ENCODE measurements around the gene PLEKHH3. TPM values are rescaled to one million over a fixed set of nuclear protein-coding genes. Genes with fewer than 3 reads are reported as not detected.

The PLEKHH3 gene
- total RNA-seq, 6 experiments from 2014 or later: 16.4 to 22.4 (median 19.1) TPM

DNA sequence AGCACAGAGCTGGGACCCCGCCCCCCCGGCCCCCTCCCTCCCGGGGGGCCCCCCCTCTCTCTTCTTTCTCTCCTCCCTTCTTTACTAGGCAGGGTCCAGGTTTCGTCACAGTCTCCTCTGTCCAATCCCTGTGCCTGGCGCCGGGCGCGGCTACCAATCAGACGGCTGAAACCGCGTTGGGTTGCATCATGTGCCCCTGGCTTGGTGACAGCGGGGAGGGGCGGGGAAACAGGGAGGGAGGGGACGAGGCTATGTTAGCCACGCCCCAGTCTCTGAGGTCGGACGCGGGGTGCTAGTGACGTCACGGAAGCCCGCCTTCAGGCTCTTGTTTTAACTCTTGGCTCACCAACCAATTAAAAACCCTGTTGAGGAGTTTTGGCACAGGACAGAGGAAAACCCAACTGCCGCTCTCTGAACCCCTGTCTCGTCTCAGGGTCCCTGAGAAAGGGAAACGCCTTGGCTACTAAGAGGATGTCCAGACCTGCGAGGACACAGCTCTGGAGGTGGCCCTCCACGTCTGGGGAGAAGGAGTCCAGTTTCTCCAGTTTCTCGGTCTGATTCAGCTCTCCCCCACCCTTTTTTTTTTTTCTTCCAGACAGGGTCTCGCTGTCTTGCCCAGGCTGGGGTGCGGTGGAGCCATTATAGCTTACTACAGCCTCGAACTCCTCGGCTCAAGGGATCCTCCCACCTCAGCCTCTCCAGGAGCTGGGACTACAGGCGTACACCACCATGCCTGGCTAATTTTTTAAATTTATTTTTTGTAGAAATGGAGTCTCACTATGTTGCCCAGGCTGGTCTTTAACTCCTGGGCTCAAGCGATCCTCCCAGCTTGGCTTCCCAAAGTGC lies 441 bp upstream of the PLEKHH3 start:
- no peaks in the 10 kb centered on the region for H3K9me3 Mint-ChIP-seq
- H3K27me3 Mint-ChIP-seq (ENCODE audit: insufficient read depth): peaks cover 9% of the 10 kb centered on the region
- TF ChIP-seq, protein P1, sequence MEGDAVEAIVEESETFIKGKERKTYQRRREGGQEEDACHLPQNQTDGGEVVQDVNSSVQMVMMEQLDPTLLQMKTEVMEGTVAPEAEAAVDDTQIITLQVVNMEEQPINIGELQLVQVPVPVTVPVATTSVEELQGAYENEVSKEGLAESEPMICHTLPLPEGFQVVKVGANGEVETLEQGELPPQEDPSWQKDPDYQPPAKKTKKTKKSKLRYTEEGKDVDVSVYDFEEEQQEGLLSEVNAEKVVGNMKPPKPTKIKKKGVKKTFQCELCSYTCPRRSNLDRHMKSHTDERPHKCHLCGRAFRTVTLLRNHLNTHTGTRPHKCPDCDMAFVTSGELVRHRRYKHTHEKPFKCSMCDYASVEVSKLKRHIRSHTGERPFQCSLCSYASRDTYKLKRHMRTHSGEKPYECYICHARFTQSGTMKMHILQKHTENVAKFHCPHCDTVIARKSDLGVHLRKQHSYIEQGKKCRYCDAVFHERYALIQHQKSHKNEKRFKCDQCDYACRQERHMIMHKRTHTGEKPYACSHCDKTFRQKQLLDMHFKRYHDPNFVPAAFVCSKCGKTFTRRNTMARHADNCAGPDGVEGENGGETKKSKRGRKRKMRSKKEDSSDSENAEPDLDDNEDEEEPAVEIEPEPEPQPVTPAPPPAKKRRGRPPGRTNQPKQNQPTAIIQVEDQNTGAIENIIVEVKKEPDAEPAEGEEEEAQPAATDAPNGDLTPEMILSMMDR (IDR thresholded peaks at IDR 0.05): no peak; the same call in 1 of the 2 replicates
- no peaks in the 10 kb centered on the region for H3K36me3 Mint-ChIP-seq (ENCODE audit: low read depth)
- peak; percentile 99 for DNase-seq
- peak overlapping the region; percentile 89 for H3K27ac Mint-ChIP-seq
- peaks cover 54% of the 10 kb centered on the region for H3K4me1 Mint-ChIP-seq (ENCODE audit: low read depth)
- H3K4me3 Mint-ChIP-seq: peak overlapping the region; percentile 86

- TF ChIP-seq, protein P1 (IDR thresholded peaks at IDR 0.05): no peak
- peaks cover 4% of the 10 kb centered on the region for H3K27me3 Mint-ChIP-seq (ENCODE audit: insufficient read depth)
- H3K36me3 Mint-ChIP-seq (ENCODE audit: low read depth): peaks cover 9% of the 10 kb centered on the region
- peaks cover 46% of the 10 kb centered on the region for H3K4me1 Mint-ChIP-seq (ENCODE audit: low read depth)
- H3K9me3 Mint-ChIP-seq: no peaks in the 10 kb centered on the region
- peak overlapping the region; percentile 62 for H3K27ac Mint-ChIP-seq
- peak overlapping the region; percentile 86 for H3K4me3 Mint-ChIP-seq
- peak; percentile 56 for DNase-seq
These were observed 800 bp downstream of the PLEKHH3 start for GRCh38 chr17:42675965-42676423.

GRCh38 chr17:42675348-42675964 lies 1.3 kb downstream of the PLEKHH3 start:
- no peak for DNase-seq
- Mint-ChIP-seq H3K4me1 (ENCODE audit: low read depth) (peaks cover 41% of the 10 kb centered on the region), H3K36me3 (ENCODE audit: low read depth) (peaks cover 12% of the 10 kb centered on the region), H3K9me3 (no peaks in the 10 kb centered on the region), H3K4me3 (peak overlapping the region; percentile 86), H3K27me3 (ENCODE audit: insufficient read depth) (peaks cover 1% of the 10 kb centered on the region; the same call in 1 of the 2 replicates), H3K27ac (no peak overlapping the region)
- TF ChIP-seq, protein P1 (IDR thresholded peaks at IDR 0.05): no peak

DNA sequence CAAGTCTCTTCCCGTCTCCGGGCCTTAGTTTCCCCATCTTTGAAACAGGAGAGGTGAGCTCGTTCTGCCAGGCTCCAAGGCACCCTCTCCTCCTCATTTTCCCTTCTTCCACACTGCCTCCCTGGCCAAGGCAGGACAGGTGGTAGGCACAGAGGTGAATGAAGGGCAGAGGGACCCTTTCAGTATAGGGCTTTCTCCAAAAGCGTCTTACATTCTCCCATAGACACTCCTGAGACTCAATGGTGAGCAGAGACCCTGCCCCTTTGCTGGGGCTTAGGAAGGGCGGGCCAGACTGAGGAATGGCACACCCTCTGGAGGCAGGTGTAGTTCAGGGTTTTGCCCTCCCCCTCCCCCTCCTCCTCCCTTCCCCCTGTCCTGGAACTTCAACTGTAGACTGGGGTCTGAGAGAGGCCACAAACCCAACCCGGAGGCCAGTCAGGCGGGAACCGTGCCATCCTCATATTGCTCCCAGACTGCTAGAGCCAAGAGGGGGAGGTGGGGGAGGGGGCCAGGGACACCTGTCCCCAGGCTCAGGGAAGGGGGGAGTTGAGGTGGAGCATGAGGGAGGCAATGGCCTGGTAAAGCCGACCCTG lies 1.9 kb downstream of the PLEKHH3 start:
- peak overlapping the region; percentile 52; the same call in 1 of the 2 replicates for H3K27ac Mint-ChIP-seq
- peaks cover 37% of the 10 kb centered on the region for H3K4me1 Mint-ChIP-seq (ENCODE audit: low read depth)
- peak overlapping the region; percentile 86 for H3K4me3 Mint-ChIP-seq
- DNase-seq: no peak
- H3K36me3 Mint-ChIP-seq (ENCODE audit: low read depth): peaks cover 12% of the 10 kb centered on the region
- TF ChIP-seq, protein P1 (IDR thresholded peaks at IDR 0.05): no peak
- no peaks in the 10 kb centered on the region for H3K9me3 Mint-ChIP-seq
- peaks cover 1% of the 10 kb centered on the region; the same call in 1 of the 2 replicates for H3K27me3 Mint-ChIP-seq (ENCODE audit: insufficient read depth)

GRCh38 chr17:42673885-42674754 lies 2.7 kb downstream of the PLEKHH3 start:
- peaks cover 33% of the 10 kb centered on the region for H3K4me1 Mint-ChIP-seq (ENCODE audit: low read depth)
- no peak for DNase-seq
- TF ChIP-seq, protein P1 (IDR thresholded peaks at IDR 0.05): peak; percentile 79
- H3K27ac Mint-ChIP-seq: peak overlapping the region; percentile 52
- H3K36me3 Mint-ChIP-seq (ENCODE audit: low read depth): peaks cover 15% of the 10 kb centered on the region
- H3K4me3 Mint-ChIP-seq: peak overlapping the region; percentile 86
- H3K9me3 Mint-ChIP-seq: no peaks in the 10 kb centered on the region
- H3K27me3 Mint-ChIP-seq (ENCODE audit: insufficient read depth): peaks cover 1% of the 10 kb centered on the region

Data from HFFc6 (cell line).